ENCODE data around the gene ILK. TPM values are rescaled to one million over a fixed set of nuclear protein-coding genes. Genes with fewer than 3 reads are reported as not detected.

The ILK gene
- total and polyA plus RNA-seq, 11 donors: 177 to 288 (median 222) TPM

- no peak overlapping the region for H3K27ac ChIP-seq
- no peak overlapping the region for H3K4me3 ChIP-seq
- ATAC-seq (no peak), DNase-seq (no peak)
- TF ChIP-seq CTCF (IDR thresholded peaks at IDR 0.05): no peak
- no peaks in the 10 kb centered on the region for H3K27me3 ChIP-seq
- peaks cover 0 to 75% (median 55%) of the 10 kb centered on the region in 9 donors for H3K36me3 ChIP-seq
- peaks cover 0 to 46% (median 28%) of the 10 kb centered on the region in 12 donors for H3K4me1 ChIP-seq
- intact Hi-C loops (cut with DNase I): no loop called here
- 87 to 91% (median 89%) methylated on average over 10 to 11 of the region's 11 CpGs for WGBS, 4 donors
- H3K9me3 ChIP-seq: no peaks in the 10 kb centered on the region
These were observed 27.9 kb downstream of the ILK start for GRCh38 chr11:6631361-6631890.

- WGBS, 4 donors: 92 to 96% (median 94%) methylated on average over 20 to 29 of the region's 29 CpGs
- peaks cover 0 to 50% (median 37%) of the 10 kb centered on the region in 12 donors for H3K4me1 ChIP-seq
- H3K4me3 ChIP-seq: no peak overlapping the region
- no peaks in the 10 kb centered on the region for H3K27me3 ChIP-seq
- no peaks in the 10 kb centered on the region for H3K9me3 ChIP-seq
- no peak overlapping the region for H3K27ac ChIP-seq
- no peak for DNase-seq
- H3K36me3 ChIP-seq: peaks cover 0 to 66% (median 45%) of the 10 kb centered on the region in 9 donors
- ATAC-seq: no peak
- TF ChIP-seq CTCF (IDR thresholded peaks at IDR 0.05) (no peak), POLR2A (IDR thresholded peaks at IDR 0.05) (no peak)
- intact Hi-C loops (cut with DNase I): no loop called here
These were observed 28.8 kb downstream of the ILK start for GRCh38 chr11:6632116-6633073.

- Histone ChIP-seq H3K27me3 (no peaks in the 10 kb centered on the region), H3K4me1 (peaks cover 0 to 58% (median 48%) of the 10 kb centered on the region in 12 donors), H3K27ac (peak overlapping the region in 1 of 12 donors; percentile 20), H3K4me3 (no peak overlapping the region), H3K9me3 (no peaks in the 10 kb centered on the region), H3K36me3 (peaks cover 0 to 53% (median 42%) of the 10 kb centered on the region in 9 donors)
- peak in 3 of 5 donors; percentile 63 to 80 (median 68) for DNase-seq
- 70 to 81% (median 75%) methylated on average over 16 of the region's 16 CpGs for WGBS, 4 donors
- intact Hi-C loops (cut with DNase I): loop anchor here in 1 of 10 donors (2.0 kb wide), 1 partner anchor 49 kb away; the partner anchor contains the start of gene MRPL17
- no peak for TF ChIP-seq CTCF (IDR thresholded peaks at IDR 0.05)
- TF ChIP-seq POLR2A (IDR thresholded peaks at IDR 0.05): no peak
- ATAC-seq: peak; percentile 38 to 68 (median 50)
These were observed 30.1 kb downstream of the ILK start for GRCh38 chr11:6633422-6634408.

Measured in heart left ventricle (tissue), 16 donors.